Neural cell (in vitro differentiated cells): ENCODE data around the gene CLEC10A. TPM values are rescaled to one million over a fixed set of nuclear protein-coding genes. Genes with fewer than 3 reads are reported as not detected.

Experiments
- H2AFZ ChIP-seq: fragments of 200-600, 300-800 bp; sonication (generic), shearing (Covaris generic); 2 replicates; pipeline ENCODE4 v1.6.0; 2014; ENCODE audit warnings: low read depth, mild to moderate bottlenecking, antibody characterized with exemption, low read length, moderate library complexity
- H3F3A ChIP-seq: fragments of 200-600 bp; shearing (Covaris generic); 2 replicates; pipeline ENCODE4 v1.6.1; 2016; ENCODE audit warnings: mild to moderate bottlenecking, moderate library complexity, mixed read lengths, antibody characterized with exemption, low read length; ENCODE audit not compliant: insufficient read depth, poor library complexity, severe bottlenecking
- H3K27ac ChIP-seq: fragments of 200-600, 300-800 bp; sonication (generic), shearing (Covaris generic); 2 replicates; pipeline ENCODE4 v1.5.1; 2014; ENCODE audit warnings: mild to moderate bottlenecking, low read length, moderate library complexity
- H3K27me3 ChIP-seq: fragments of 300-800, 200-600 bp; sonication (generic), shearing (Covaris generic); 2 replicates; pipeline ENCODE4 v1.6.0; 2014; ENCODE audit warnings: mild to moderate bottlenecking, low read depth, low read length, moderate library complexity; ENCODE audit not compliant: insufficient read depth
- H3K36me3 ChIP-seq: fragments of 300-800, 200-600 bp; sonication (generic), shearing (Covaris generic); 2 replicates; pipeline ENCODE4 v1.5.1; 2014; ENCODE audit warnings: mild to moderate bottlenecking, antibody characterized with exemption, low read length, moderate library complexity; ENCODE audit not compliant: insufficient read depth
- H3K4me2 ChIP-seq: fragments of 300-800, 200-600 bp; sonication (generic), shearing (Covaris generic); 2 replicates; pipeline ENCODE4 v1.6.0; 2014; ENCODE audit warnings: mild to moderate bottlenecking, low read length
- H3K4me3 ChIP-seq: fragments of 300-800, 200-600 bp; sonication (generic), shearing (Covaris generic); 2 replicates; pipeline ENCODE4 v1.5.1; 2014; ENCODE audit warnings: mild to moderate bottlenecking, low read length, moderate library complexity
- H3K79me2 ChIP-seq: fragments of 200-600 bp; shearing (Covaris generic); replicated peaks from 2 replicates; pipeline ENCODE4 v1.6.0; 2014; ENCODE audit warnings: mild to moderate bottlenecking, low read length, moderate library complexity; ENCODE audit not compliant: insufficient read depth
- H3K9ac ChIP-seq: fragments of 300-800, 200-600 bp; sonication (generic), shearing (Covaris generic); 2 replicates; pipeline ENCODE4 v1.6.1; 2016; ENCODE audit warnings: mild to moderate bottlenecking, low read length, mixed read lengths
- H3K9me2 ChIP-seq: fragments of 200-600 bp; shearing (Covaris generic); 2 replicates; pipeline ENCODE4 v1.6.1; 2016; ENCODE audit warnings: mild to moderate bottlenecking, low read length, mixed read lengths; ENCODE audit not compliant: insufficient read depth
- H3K9me3 ChIP-seq: fragments of 200-600, 300-800 bp; sonication (generic), shearing (Covaris generic); 2 replicates; pipeline ENCODE4 v1.6.1; 2016; ENCODE audit warnings: mild to moderate bottlenecking, mixed run types, low read length, moderate library complexity, mixed read lengths
- H4K20me1 ChIP-seq: fragments of 200-600 bp; shearing (Covaris generic); 2 replicates; pipeline ENCODE4 v1.6.1; 2016; ENCODE audit warnings: mild to moderate bottlenecking, mixed run types; ENCODE audit not compliant: insufficient read depth
- EP300 ChIP-seq: fragments of 450-650 bp; conservative IDR thresholded peaks from 2 replicates; pipeline ENCODE4 v1.6.1; 2014; ENCODE audit warnings: antibody characterized with exemption, mild to moderate bottlenecking, moderate library complexity; ENCODE audit not compliant: poor library complexity, severe bottlenecking
- EZH2 ChIP-seq: fragments of 200-600, 300-800 bp; shearing (Covaris generic), sonication (generic); IDR thresholded peaks from 2 replicates; pipeline ENCODE4 v1.6.1; 2014; ENCODE audit warnings: antibody characterized with exemption, low read length, borderline replicate concordance, mild to moderate bottlenecking; ENCODE audit not compliant: insufficient read depth, poor library complexity, severe bottlenecking
- MXI1 ChIP-seq: fragments of 450-650 bp; conservative IDR thresholded peaks from 2 replicates; pipeline ENCODE4 v1.6.1; 2014; ENCODE audit warnings: antibody characterized with exemption, mild to moderate bottlenecking; ENCODE audit not compliant: poor library complexity, severe bottlenecking
- POLR2AphosphoS5 ChIP-seq: IDR thresholded peaks from 2 replicates; pipeline ENCODE4 v1.6.1; 2012
- RAD21 ChIP-seq: fragments of 450-650 bp; conservative IDR thresholded peaks from 2 replicates; pipeline ENCODE4 v1.6.1; 2014; ENCODE audit warnings: antibody characterized with exemption, mild to moderate bottlenecking, moderate library complexity
- SMC3 ChIP-seq: fragments of 450-650 bp; conservative IDR thresholded peaks from 2 replicates; pipeline ENCODE4 v1.6.1; 2014; ENCODE audit warnings: antibody characterized with exemption, mild to moderate bottlenecking, moderate library complexity; ENCODE audit not compliant: poor library complexity
- TAF1 ChIP-seq: IDR thresholded peaks from 2 replicates; pipeline ENCODE4 v1.6.1; 2012; ENCODE audit warnings: low read depth
- polyA plus RNA-seq: library from polyadenylated mRNA; depleted of rRNA; stranded (reverse); fragments of >200 nt; gene quantifications from 2 replicates; pipeline ENCODE4 v1.2.3, GENCODE V29; 2014
- TF ChIP-seq, protein P1 (sequence below): IDR thresholded peaks from 2 replicates; pipeline ENCODE4 v1.6.1; 2012; ENCODE audit warnings: borderline replicate concordance
- TF ChIP-seq, protein P2 (sequence below): fragments of 450-650 bp; IDR thresholded peaks from 2 replicates; pipeline ENCODE4 v1.5.1; 2014; ENCODE audit warnings: antibody characterized with exemption, mild to moderate bottlenecking, moderate library complexity; ENCODE audit not compliant: poor library complexity, severe bottlenecking

The CLEC10A gene
- polyA plus RNA-seq, 1 donor from 2014 or later = not detected

DNA sequence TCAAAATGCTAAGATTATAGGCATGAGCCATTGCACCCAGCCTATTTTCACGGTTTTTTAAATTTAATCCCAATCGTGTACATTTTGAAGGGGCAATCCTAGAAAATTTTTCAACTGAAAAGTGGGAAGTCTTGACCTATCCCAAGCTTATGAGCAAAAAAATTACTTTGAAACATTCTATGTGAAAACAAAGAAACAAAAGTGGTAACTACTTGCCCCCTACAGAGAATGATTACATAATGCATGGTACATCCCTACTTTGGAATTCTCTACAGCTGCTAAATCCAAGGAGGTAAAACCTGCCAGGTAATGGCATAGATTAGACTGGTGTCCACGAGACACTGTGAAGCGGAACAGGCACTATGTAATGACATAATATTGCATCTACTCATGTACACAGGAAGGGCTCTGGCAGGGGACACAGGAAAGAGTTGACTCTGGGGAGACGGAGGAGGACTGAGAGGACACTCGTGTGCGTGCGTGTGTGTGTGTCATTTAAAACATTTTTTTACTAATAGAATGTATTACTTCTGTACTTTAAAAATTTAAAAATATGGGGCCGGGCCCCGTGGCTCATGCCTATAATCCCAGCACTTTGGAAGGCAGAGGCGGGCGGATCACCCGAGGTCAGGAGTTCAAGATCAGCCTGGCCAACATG lies 18.9 kb upstream of the CLEC10A start:
- Histone ChIP-seq H3K27ac (no peak overlapping the region), H4K20me1 (no peaks in the 10 kb centered on the region), H3K9ac (no peak overlapping the region), H3K4me2 (no peak overlapping the region), H3K9me2 (no peaks in the 10 kb centered on the region), H3F3A (no peaks in the 10 kb centered on the region), H3K4me3 (no peak overlapping the region), H3K9me3 (no peaks in the 10 kb centered on the region), H3K36me3 (no peaks in the 10 kb centered on the region), H3K79me2 (no peaks in the 10 kb centered on the region), H3K27me3 (no peaks in the 10 kb centered on the region), H2AFZ (no peak overlapping the region)
- no peak for TF ChIP-seq RAD21
- no peak for TF ChIP-seq EZH2
- no peak for TF ChIP-seq POLR2AphosphoS5
- TF ChIP-seq EP300 = no peak
- TF ChIP-seq, protein P1, sequence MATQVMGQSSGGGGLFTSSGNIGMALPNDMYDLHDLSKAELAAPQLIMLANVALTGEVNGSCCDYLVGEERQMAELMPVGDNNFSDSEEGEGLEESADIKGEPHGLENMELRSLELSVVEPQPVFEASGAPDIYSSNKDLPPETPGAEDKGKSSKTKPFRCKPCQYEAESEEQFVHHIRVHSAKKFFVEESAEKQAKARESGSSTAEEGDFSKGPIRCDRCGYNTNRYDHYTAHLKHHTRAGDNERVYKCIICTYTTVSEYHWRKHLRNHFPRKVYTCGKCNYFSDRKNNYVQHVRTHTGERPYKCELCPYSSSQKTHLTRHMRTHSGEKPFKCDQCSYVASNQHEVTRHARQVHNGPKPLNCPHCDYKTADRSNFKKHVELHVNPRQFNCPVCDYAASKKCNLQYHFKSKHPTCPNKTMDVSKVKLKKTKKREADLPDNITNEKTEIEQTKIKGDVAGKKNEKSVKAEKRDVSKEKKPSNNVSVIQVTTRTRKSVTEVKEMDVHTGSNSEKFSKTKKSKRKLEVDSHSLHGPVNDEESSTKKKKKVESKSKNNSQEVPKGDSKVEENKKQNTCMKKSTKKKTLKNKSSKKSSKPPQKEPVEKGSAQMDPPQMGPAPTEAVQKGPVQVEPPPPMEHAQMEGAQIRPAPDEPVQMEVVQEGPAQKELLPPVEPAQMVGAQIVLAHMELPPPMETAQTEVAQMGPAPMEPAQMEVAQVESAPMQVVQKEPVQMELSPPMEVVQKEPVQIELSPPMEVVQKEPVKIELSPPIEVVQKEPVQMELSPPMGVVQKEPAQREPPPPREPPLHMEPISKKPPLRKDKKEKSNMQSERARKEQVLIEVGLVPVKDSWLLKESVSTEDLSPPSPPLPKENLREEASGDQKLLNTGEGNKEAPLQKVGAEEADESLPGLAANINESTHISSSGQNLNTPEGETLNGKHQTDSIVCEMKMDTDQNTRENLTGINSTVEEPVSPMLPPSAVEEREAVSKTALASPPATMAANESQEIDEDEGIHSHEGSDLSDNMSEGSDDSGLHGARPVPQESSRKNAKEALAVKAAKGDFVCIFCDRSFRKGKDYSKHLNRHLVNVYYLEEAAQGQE = no peak
- no peak for TF ChIP-seq SMC3
- TF ChIP-seq, protein P2, sequence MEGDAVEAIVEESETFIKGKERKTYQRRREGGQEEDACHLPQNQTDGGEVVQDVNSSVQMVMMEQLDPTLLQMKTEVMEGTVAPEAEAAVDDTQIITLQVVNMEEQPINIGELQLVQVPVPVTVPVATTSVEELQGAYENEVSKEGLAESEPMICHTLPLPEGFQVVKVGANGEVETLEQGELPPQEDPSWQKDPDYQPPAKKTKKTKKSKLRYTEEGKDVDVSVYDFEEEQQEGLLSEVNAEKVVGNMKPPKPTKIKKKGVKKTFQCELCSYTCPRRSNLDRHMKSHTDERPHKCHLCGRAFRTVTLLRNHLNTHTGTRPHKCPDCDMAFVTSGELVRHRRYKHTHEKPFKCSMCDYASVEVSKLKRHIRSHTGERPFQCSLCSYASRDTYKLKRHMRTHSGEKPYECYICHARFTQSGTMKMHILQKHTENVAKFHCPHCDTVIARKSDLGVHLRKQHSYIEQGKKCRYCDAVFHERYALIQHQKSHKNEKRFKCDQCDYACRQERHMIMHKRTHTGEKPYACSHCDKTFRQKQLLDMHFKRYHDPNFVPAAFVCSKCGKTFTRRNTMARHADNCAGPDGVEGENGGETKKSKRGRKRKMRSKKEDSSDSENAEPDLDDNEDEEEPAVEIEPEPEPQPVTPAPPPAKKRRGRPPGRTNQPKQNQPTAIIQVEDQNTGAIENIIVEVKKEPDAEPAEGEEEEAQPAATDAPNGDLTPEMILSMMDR = no peak
- TF ChIP-seq MXI1 = no peak
- no peak for TF ChIP-seq TAF1

DNA sequence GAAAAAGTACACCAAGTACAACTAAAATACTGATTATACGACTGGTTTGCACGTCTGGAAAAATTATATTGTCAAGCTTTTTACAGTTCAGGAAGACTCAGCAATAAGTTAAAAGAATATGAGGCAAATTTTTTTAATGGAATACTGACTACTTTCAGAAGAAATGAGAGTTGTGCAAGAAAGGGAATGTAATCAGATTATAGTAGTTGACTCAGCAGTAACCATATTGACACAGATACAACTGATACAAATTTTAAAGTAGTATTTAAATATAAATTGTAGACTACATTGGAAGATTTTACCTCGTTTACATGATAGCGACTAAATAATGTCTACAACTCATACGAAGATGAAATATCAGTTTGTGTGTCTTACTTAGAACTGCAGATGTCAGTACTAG lies 17.9 kb upstream of the CLEC10A start:
- Histone ChIP-seq H3K27ac (no peak overlapping the region), H2AFZ (no peak overlapping the region), H3K4me3 (no peak overlapping the region), H3K79me2 (no peaks in the 10 kb centered on the region), H3K9ac (no peak overlapping the region), H3K9me3 (no peaks in the 10 kb centered on the region), H3F3A (no peaks in the 10 kb centered on the region), H3K27me3 (no peaks in the 10 kb centered on the region), H3K4me2 (no peak overlapping the region), H4K20me1 (no peaks in the 10 kb centered on the region), H3K9me2 (no peaks in the 10 kb centered on the region), H3K36me3 (no peaks in the 10 kb centered on the region)
- no peak for TF ChIP-seq TAF1

DNA sequence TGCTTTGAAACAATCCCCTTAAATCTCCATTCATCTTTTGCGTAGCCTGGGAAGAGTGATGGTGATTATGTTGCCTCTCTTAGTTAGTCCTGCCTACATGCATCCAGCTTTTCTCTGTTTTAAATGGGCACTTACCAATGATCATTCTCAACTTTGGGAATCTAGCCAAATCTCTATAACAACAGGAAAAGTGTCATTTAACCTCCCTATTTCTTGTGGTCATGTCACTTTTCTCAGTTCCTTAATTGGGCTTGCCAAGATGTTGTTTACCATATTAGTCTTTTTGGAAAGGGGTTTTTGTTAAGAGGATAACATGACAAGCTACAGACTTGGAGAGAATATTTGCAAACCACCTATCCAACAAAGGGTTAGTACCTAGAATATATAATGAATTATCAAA lies 15.6 kb upstream of the CLEC10A start:
- Histone ChIP-seq H3K27me3 (no peaks in the 10 kb centered on the region), H3K4me2 (no peak overlapping the region), H3K36me3 (no peaks in the 10 kb centered on the region), H3K27ac (no peak overlapping the region), H2AFZ (no peak overlapping the region), H4K20me1 (no peaks in the 10 kb centered on the region), H3K79me2 (no peaks in the 10 kb centered on the region), H3K9me3 (no peaks in the 10 kb centered on the region), H3K9me2 (no peaks in the 10 kb centered on the region), H3K9ac (no peak overlapping the region), H3F3A (no peaks in the 10 kb centered on the region), H3K4me3 (no peak overlapping the region)
- TF ChIP-seq, protein P2 = no peak
- TF ChIP-seq POLR2AphosphoS5 (no peak), EZH2 (no peak), MXI1 (no peak), RAD21 (no peak), TAF1 (no peak), EP300 (no peak), SMC3 (no peak)
- TF ChIP-seq, protein P1 = no peak
